ENCODE results near the gene SLC44A4.

The SLC44A4 gene

DNA sequence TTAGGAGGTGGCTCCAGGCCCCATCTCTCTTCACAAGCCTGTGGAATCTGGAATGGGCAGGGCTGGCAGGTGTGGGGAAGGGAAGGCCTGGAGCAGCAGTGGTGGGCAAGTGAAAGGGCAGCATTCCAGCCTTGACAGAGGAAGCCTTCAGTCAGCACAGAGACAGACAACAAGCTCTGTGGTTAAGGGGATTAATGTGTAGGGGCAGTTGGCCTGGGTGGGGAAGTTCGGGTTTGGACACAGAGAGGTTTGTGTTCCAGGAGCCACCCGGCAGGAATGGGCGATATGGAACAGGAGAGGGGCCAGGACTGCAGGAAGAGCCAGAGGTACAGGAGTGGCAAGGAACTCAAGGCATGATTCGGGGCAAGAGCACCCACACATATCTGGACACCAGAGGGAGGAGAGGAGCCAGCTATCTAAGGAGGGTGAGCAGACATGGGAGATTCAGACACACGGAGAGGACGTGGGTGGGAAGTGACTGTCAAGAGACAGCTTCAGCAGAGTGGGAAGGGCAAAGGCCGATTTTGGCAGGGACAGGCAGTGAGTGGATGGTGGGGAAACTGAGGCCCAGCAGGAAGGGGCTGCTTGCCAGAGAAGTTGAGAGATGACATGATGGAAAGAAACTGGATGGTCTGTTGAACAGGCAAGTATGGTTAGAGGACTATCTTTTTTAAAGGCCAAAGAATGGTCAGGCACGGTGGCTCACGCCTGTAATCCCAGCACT lies 2.5 kb upstream of the SLC44A4 start:
- H3K36me3 ChIP-seq (ENCODE audit: insufficient read depth, low read length), result peaks cover 60% of the 10 kb centered on the region
- no peaks in the 10 kb centered on the region for H3K4me1 ChIP-seq (ENCODE audit: insufficient read depth, low read length, severe bottlenecking)
- H4K20me1 ChIP-seq (ENCODE audit: insufficient read depth, low read length), result no peaks in the 10 kb centered on the region
- no peaks in the 10 kb centered on the region for H3K79me2 ChIP-seq (ENCODE audit: insufficient read depth, low read length)
- no peak overlapping the region for H3K4me3 ChIP-seq (ENCODE audit: low read depth, low read length, poor library complexity, severe bottlenecking)
- no peak overlapping the region for H2AFZ ChIP-seq (ENCODE audit: low read length)
- no peaks in the 10 kb centered on the region for H3F3A ChIP-seq (ENCODE audit: insufficient read depth, low read length)
- H3K27ac ChIP-seq (ENCODE audit: low read depth, low read length, poor library complexity, severe bottlenecking), result no peak overlapping the region
- no peak overlapping the region for H3K9ac ChIP-seq (ENCODE audit: low read length)
- no peak for TF ChIP-seq EZH2 (IDR thresholded peaks at IDR 0.05; ENCODE audit: borderline replicate concordance, low read length)
- TF ChIP-seq CTCF (IDR thresholded peaks at IDR 0.05; ENCODE audit: low read length), result no peak
- no peak overlapping the region for H3K4me2 ChIP-seq (ENCODE audit: low read length)
- no peaks in the 10 kb centered on the region for H3K9me2 ChIP-seq (ENCODE audit: low read depth, low read length)
- no peaks in the 10 kb centered on the region for H3K9me3 ChIP-seq (ENCODE audit: low read length)
- no peaks in the 10 kb centered on the region for H3K27me3 ChIP-seq (ENCODE audit: insufficient read depth, low read length)

DNA sequence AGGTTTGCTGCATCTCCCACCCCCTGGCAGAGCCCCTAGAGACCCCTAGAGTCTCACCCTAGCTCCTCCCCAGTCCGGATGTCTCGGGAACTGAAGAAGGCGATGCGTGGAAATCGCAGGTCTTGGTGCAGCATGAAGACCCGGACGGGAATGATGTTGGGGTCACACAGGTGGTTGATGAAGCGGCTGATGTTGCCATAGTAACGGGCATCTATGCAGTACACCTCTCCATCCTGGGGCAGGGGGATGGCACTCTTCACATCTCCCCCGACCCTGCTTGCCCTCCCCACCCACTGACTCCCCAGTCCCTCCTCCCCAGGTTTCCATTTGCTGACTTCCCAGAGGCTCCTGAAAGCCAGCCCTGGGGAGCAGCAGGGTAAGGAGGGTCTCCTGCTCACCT lies 1.8 kb upstream of the SLC44A4 start:
- H3K4me3 ChIP-seq (ENCODE audit: low read depth, low read length, poor library complexity, severe bottlenecking), result no peak overlapping the region
- no peak overlapping the region for H3K4me2 ChIP-seq (ENCODE audit: low read length)
- H3K9ac ChIP-seq (ENCODE audit: low read length), result no peak overlapping the region
- H3K36me3 ChIP-seq (ENCODE audit: insufficient read depth, low read length), result peaks cover 56% of the 10 kb centered on the region
- no peaks in the 10 kb centered on the region for H3K9me3 ChIP-seq (ENCODE audit: low read length)
- TF ChIP-seq EZH2 (IDR thresholded peaks at IDR 0.05; ENCODE audit: borderline replicate concordance, low read length), result no peak
- TF ChIP-seq CTCF (IDR thresholded peaks at IDR 0.05; ENCODE audit: low read length), result no peak
- H2AFZ ChIP-seq (ENCODE audit: low read length), result no peak overlapping the region
- H3K79me2 ChIP-seq (ENCODE audit: insufficient read depth, low read length), result no peaks in the 10 kb centered on the region
- no peak overlapping the region for H3K27ac ChIP-seq (ENCODE audit: low read depth, low read length, poor library complexity, severe bottlenecking)
- H4K20me1 ChIP-seq (ENCODE audit: insufficient read depth, low read length), result no peaks in the 10 kb centered on the region
- H3F3A ChIP-seq (ENCODE audit: insufficient read depth, low read length), result no peaks in the 10 kb centered on the region
- no peaks in the 10 kb centered on the region for H3K27me3 ChIP-seq (ENCODE audit: insufficient read depth, low read length)
- H3K9me2 ChIP-seq (ENCODE audit: low read depth, low read length), result no peaks in the 10 kb centered on the region
- H3K4me1 ChIP-seq (ENCODE audit: insufficient read depth, low read length, severe bottlenecking), result no peaks in the 10 kb centered on the region

GRCh38 chr6:31879901-31880300 lies 1.1 kb upstream of the SLC44A4 start:
- H2AFZ ChIP-seq (ENCODE audit: low read length), result no peak overlapping the region
- H3K36me3 ChIP-seq (ENCODE audit: insufficient read depth, low read length), result peaks cover 52% of the 10 kb centered on the region
- H3K4me2 ChIP-seq (ENCODE audit: low read length), result no peak overlapping the region
- H3K79me2 ChIP-seq (ENCODE audit: insufficient read depth, low read length), result no peaks in the 10 kb centered on the region
- H3K9ac ChIP-seq (ENCODE audit: low read length), result no peak overlapping the region
- no peak overlapping the region for H3K27ac ChIP-seq (ENCODE audit: low read depth, low read length, poor library complexity, severe bottlenecking)
- no peaks in the 10 kb centered on the region for H3K9me2 ChIP-seq (ENCODE audit: low read depth, low read length)
- H3K4me1 ChIP-seq (ENCODE audit: insufficient read depth, low read length, severe bottlenecking), result no peaks in the 10 kb centered on the region
- no peaks in the 10 kb centered on the region for H3K27me3 ChIP-seq (ENCODE audit: insufficient read depth, low read length)
- no peak overlapping the region for H3K4me3 ChIP-seq (ENCODE audit: low read depth, low read length, poor library complexity, severe bottlenecking)
- no peaks in the 10 kb centered on the region for H4K20me1 ChIP-seq (ENCODE audit: insufficient read depth, low read length)
- no peaks in the 10 kb centered on the region for H3K9me3 ChIP-seq (ENCODE audit: low read length)
- TF ChIP-seq CTCF (IDR thresholded peaks at IDR 0.05; ENCODE audit: low read length), result no peak
- TF ChIP-seq EZH2 (IDR thresholded peaks at IDR 0.05; ENCODE audit: borderline replicate concordance, low read length), result no peak
- no peaks in the 10 kb centered on the region for H3F3A ChIP-seq (ENCODE audit: insufficient read depth, low read length)

All from OCI-LY1 (cell line).